A549 (cell line): Measurements from ENCODE around the gene PUS1.

Experiments used
- CBX2 ChIP-seq: fragments of 200-600 bp; sonication (generic); IDR thresholded peaks from 2 replicates; pipeline ENCODE4 v1.6.1; 2016; ENCODE audit warnings: low read depth, mild to moderate bottlenecking, borderline replicate concordance
- CTCF ChIP-seq: fragments of >200 bp; sonication (Bioruptor Twin); formaldehyde crosslinking; IDR thresholded peaks from 3 replicates; pipeline ENCODE4 v1.5.1; 2016
- EHMT2 ChIP-seq: fragments of 200-600 bp; sonication (generic); IDR thresholded peaks from 2 replicates; pipeline ENCODE4 v1.6.1; 2016; ENCODE audit warnings: antibody characterized with exemption, low read depth, mild to moderate bottlenecking, moderate library complexity
- FOSL2 ChIP-seq, 2 experiments: fragments of 450-650 bp in 1 of 2; fragments of >200 bp in 1 of 2; sonication (Bioruptor Twin) in 1 of 2; formaldehyde crosslinking; IDR thresholded peaks; 2 replicates each; pipeline versions ENCODE4 v1.5.0 to v1.6.1; 2016 to 2020; ENCODE audit warnings: mild to moderate bottlenecking in 1 of 2, moderate library complexity in 1 of 2
- KDM5A ChIP-seq: fragments of 200-600 bp; sonication (generic); IDR thresholded peaks from 2 replicates; pipeline ENCODE4 v1.6.1; 2016; ENCODE audit warnings: antibody characterized with exemption, mild to moderate bottlenecking
- RAD21 ChIP-seq, 2 experiments: fragments of >200 bp in 1 of 2; sonication (Bioruptor Twin) in 1 of 2; formaldehyde crosslinking in 1 of 2; IDR thresholded peaks in 1 of 2; conservative IDR thresholded peaks in 1 of 2; 2 replicates in 1 of 2; 3 replicates in 1 of 2; pipeline ENCODE4 v1.6.1; 2012 to 2018; ENCODE audit warnings: inconsistent platforms in 1 of 2
- SMC3 ChIP-seq: fragments of >200 bp; sonication (Bioruptor Twin); formaldehyde crosslinking; IDR thresholded peaks from 3 replicates; pipeline ENCODE4 v1.6.1; 2018; ENCODE audit warnings: inconsistent platforms

GRCh38 chr12:131994589-131994988 lies 65.5 kb downstream of the PUS1 start:
- TF ChIP-seq CBX2 (no peak), SMC3 (no peak), CTCF (no peak), FOSL2 (IDR thresholded peaks at IDR 0.05) (no peak), FOSL2 (CRISPR knock-in tag; IDR thresholded peaks at IDR 0.05) (no peak), RAD21 (conservative IDR thresholded peaks at IDR 0.05 in 1 of 2, IDR thresholded peaks at IDR 0.05 in 1 of 2) (no peak), EHMT2 (no peak), KDM5A (no peak)
